Naive thymus-derived CD8-positive, alpha-beta T cell (primary cell): ENCODE results near the gene TXNRD1. TPM values are rescaled to one million over a fixed set of nuclear protein-coding genes. Genes with fewer than 3 reads are reported as not detected.

ENCODE experiments used
- ATAC-seq, 2 donors: fragments of 150-1000 bp; cut with Tn5 transposase in 1 of 2; sonication (Bioruptor Pico), chemical (Tn5 transposase) in 1 of 2; 1 replicate in 1 of 2; 2 replicates in 1 of 2; pipeline ENCODE4 v1.10.0; 2021; ENCODE audit warnings: mild to moderate bottlenecking in 2 of 2, moderate library complexity in 2 of 2
- POLR2A ChIA-PET: fragments of 350-600 bp; sonication (Branson Sonifier 250); formaldehyde crosslinking; loops from one replicate; lab custom pipeline; 2021; ENCODE audit warnings: antibody characterized with exemption; lab: Charles Lee
- DNase-seq, 10 donors: peaks; one replicate each; pipeline versions ENCODE4 v3.0.0 to v3.0.0-alpha.2; 2020 to 2022
- H3K27ac Mint-ChIP-seq, 10 donors: one replicate each; pipeline ENCODE4 v1.8.0; 2020 to 2022; ENCODE audit warnings: mild to moderate bottlenecking in 10 of 10, mixed read lengths in 10 of 10, moderate library complexity in 4 of 10, inconsistent platforms in 1 of 10
- H3K27me3 Mint-ChIP-seq, 5 donors: one replicate each; pipeline ENCODE4 v1.8.0; 2021 to 2022; ENCODE audit warnings: mixed read lengths in 5 of 5
- H3K36me3 Mint-ChIP-seq, 3 donors: one replicate each; pipeline ENCODE4 v1.8.0; 2020 to 2022; ENCODE audit warnings: mixed read lengths in 3 of 3, mild to moderate bottlenecking in 2 of 3, inconsistent platforms in 1 of 3
- H3K4me1 Mint-ChIP-seq, 4 donors: one replicate each; pipeline ENCODE4 v1.8.0; 2021 to 2022; ENCODE audit warnings: mixed read lengths in 4 of 4
- H3K4me3 Mint-ChIP-seq, 10 donors: one replicate each; pipeline ENCODE4 v1.8.0; 2020 to 2022; ENCODE audit warnings: mild to moderate bottlenecking in 10 of 10, mixed read lengths in 10 of 10, moderate library complexity in 6 of 10, inconsistent platforms in 1 of 10
- H3K9me3 Mint-ChIP-seq, 9 donors: one replicate each; pipeline ENCODE4 v1.8.0; 2020 to 2022; ENCODE audit warnings: mixed read lengths in 9 of 9, mild to moderate bottlenecking in 3 of 9, inconsistent platforms in 1 of 9, moderate library complexity in 1 of 9
- polyA plus RNA-seq, 3 donors: library from polyadenylated mRNA; unstranded; fragments of 300-500 nt; fragmentation: Illumina TruSeq; gene quantifications; one replicate each; pipeline ENCODE4 v1.2.3, GENCODE V29; 2021
- total RNA-seq, 8 experiments: library from RNA in 2 of 8; stranded (reverse) in 2 of 8; gene quantifications; one replicate each; pipeline ENCODE4 v1.2.3 and lab custom pipeline; 2021 to 2026

TXNRD1 gene
- total and polyA plus RNA-seq, 5 experiments from 2014 or later: 18.7 to 102 (median 29.6) TPM

DNA sequence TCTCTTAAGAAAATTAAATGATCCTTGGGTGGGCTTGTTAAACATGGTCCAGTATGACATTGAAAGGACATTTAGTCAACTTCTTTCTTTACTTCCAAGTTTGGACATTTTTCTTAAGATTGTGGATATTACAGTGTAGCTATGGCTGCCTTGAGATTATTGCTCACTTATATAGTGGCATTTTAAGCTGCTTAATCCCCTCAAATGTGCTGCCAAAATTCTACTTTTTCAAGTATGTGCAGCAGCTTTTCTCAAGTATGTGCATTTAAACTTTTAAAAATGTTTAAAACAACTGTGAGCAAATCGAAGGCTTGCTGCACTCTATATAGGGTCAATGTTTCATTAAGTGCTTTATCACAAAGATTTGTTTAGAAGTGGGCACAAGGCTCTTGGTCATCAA, 7.4 kb downstream of the TXNRD1 start:
- H3K4me1 Mint-ChIP-seq: peaks cover 6 to 14% (median 12%) of the 10 kb centered on the region in 4 donors
- DNase-seq (no peak), ATAC-seq (no peak)
- no peak overlapping the region for H3K4me3 Mint-ChIP-seq
- POLR2A ChIA-PET: interaction anchor here (1.2 kb wide), 1 partner anchor 53 kb away, joined by 4 read pairs; no protein-coding TSS in a partner anchor
- no peak overlapping the region for H3K27ac Mint-ChIP-seq
- no peaks in the 10 kb centered on the region for H3K36me3 Mint-ChIP-seq
- H3K9me3 Mint-ChIP-seq: no peaks in the 10 kb centered on the region
- peaks cover 0 to 8% (median 2%) of the 10 kb centered on the region in 5 donors for H3K27me3 Mint-ChIP-seq

DNA sequence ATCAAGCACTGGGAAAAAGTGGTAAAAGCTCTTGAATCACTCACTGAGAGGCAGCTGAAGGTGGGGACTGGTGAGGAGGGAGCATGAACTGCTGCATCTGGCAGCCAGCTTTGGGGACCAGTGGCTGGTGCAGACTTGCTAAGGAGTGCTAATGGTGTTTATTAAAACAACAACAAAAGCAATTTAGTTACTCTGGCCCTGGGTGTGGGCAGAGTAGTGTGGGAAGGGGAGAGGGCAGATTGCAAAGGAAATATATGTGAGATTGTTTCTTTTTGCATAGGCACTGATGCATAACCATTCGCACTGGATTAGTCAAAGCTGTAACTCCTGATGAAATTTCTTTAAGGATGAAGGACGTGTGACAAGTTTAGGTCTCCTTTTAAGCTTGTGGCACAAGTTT, 8.1 kb downstream of the TXNRD1 start:
- peaks cover 6 to 14% (median 12%) of the 10 kb centered on the region in 4 donors for H3K4me1 Mint-ChIP-seq
- ATAC-seq (no peak), DNase-seq (no peak)
- peaks cover 0 to 8% (median 2%) of the 10 kb centered on the region in 5 donors for H3K27me3 Mint-ChIP-seq
- H3K27ac Mint-ChIP-seq: peak overlapping the region in 1 of 10 donors; percentile 38
- POLR2A ChIA-PET: interaction anchor here (1.2 kb wide), 1 partner anchor 53 kb away, joined by 4 read pairs; no protein-coding TSS in a partner anchor
- no peak overlapping the region for H3K4me3 Mint-ChIP-seq
- no peaks in the 10 kb centered on the region for H3K36me3 Mint-ChIP-seq
- H3K9me3 Mint-ChIP-seq: no peaks in the 10 kb centered on the region

DNA sequence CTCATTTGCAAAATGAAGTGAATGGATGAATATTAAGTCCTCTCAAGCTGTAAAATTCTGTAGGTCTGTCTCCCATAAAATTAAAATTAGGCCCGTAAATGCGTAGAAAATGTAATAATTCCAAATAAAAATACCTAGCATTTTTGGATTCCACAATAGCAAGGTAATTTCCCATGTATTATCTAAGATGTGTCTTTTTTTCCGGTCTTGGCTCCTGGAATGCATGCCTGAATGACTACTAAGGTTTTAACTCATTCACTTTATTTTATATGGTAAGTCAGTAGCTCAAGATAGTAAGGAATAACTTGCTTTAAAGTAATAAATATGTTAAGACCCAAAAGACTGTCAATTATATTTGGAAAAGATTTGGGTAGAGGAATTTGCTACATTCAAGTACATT, 11.1 kb downstream of the TXNRD1 start:
- POLR2A ChIA-PET: interaction anchor here (0.6 kb wide), 1 partner anchor 25 kb away, joined by 3 read pairs; no protein-coding TSS in a partner anchor
- peaks cover 5 to 14% (median 7%) of the 10 kb centered on the region in 5 donors for H3K27me3 Mint-ChIP-seq
- ATAC-seq: no peak
- no peak for DNase-seq
- H3K4me3 Mint-ChIP-seq: no peak overlapping the region
- H3K4me1 Mint-ChIP-seq: no peaks in the 10 kb centered on the region
- no peak overlapping the region for H3K27ac Mint-ChIP-seq
- peaks cover 0 to 8% (median 3%) of the 10 kb centered on the region in 9 donors for H3K9me3 Mint-ChIP-seq
- peaks cover 0 to 4% (median 2%) of the 10 kb centered on the region in 3 donors for H3K36me3 Mint-ChIP-seq

DNA sequence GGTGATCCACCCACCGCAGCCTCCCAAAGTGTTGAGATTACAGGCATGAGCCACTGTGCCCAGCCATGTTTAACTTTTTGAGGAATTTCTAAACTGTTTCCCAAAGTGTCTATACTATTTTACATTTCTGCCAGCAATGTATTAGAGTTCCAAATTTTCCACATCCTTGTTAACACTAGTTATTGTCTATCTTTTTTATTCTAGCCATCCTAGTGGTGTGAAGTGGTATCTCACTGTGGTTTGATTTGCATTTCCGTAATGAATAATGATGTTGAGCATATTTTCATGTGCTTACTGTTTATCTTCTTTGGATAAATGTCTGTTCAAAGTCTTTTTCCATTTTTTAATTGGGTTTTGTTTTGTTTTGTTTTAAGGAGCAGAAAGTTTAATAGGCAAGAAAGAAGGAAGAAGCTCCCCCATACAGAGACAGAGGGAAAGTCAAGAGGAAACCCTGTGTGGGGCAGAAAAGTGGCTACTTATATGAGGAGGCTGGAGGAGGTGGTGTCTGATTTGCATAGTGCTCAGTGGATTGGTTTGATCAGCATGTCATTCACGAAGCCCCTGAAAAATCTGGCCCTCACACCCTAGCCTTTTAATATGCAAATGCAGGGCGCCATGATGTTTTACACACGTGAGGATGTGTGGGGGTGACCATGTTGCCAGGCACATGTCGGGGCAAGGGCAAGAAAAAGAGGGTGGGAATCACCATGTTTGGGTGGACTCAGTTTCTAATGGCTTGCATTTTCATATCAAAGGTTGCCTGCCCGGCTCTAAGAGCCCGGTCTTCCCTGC, 14.9 kb downstream of the TXNRD1 start:
- peaks cover 0 to 7% (median 5%) of the 10 kb centered on the region in 5 donors for H3K27me3 Mint-ChIP-seq
- no peaks in the 10 kb centered on the region for H3K4me1 Mint-ChIP-seq
- peaks cover 0 to 37% (median 18%) of the 10 kb centered on the region in 9 donors for H3K9me3 Mint-ChIP-seq
- H3K27ac Mint-ChIP-seq: no peak overlapping the region
- H3K36me3 Mint-ChIP-seq: peaks cover 0 to 16% (median 8%) of the 10 kb centered on the region in 3 donors
- POLR2A ChIA-PET: no interaction called here
- DNase-seq (no peak), ATAC-seq (no peak)
- no peak overlapping the region for H3K4me3 Mint-ChIP-seq

DNA sequence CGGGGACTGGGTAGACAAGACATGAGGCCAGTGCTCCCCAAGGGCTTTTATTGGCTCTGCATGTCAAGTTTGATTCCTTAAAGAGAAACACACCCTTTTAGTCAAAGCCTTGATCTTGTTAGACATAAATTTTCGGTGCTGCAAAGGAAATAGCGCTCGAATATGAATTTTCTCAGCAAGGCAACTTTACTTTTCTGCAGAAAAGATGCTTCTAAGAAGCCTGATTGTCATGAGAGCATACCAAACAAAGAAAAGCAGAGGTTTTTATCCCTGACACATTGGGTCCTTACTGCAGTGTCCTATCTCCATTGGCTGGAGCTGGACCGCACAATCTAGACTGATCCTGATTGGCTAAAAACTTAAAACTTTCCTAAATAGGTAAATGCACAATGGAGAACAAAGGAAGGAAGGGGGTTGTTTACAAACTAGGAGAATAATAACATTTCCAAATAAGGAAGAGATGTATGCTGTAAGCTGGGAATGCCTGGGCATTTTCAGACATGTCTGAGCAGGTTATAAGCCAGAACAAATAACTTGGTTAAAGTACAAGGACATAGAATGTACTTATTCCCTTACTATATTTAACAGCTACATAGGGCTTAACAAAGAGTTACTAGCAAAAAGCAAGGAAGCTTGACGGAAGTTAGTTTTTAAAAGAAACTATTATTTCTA, 17.2 kb downstream of the TXNRD1 start:
- no peak for ATAC-seq
- H3K4me3 Mint-ChIP-seq: no peak overlapping the region
- H3K9me3 Mint-ChIP-seq: peaks cover 0 to 50% (median 18%) of the 10 kb centered on the region in 9 donors
- no peak overlapping the region for H3K27ac Mint-ChIP-seq
- H3K36me3 Mint-ChIP-seq: peaks cover 0 to 22% (median 14%) of the 10 kb centered on the region in 3 donors
- no peaks in the 10 kb centered on the region for H3K4me1 Mint-ChIP-seq
- POLR2A ChIA-PET: interaction anchor here (0.6 kb wide), 1 partner anchor 12 kb away, joined by 8 read pairs; no protein-coding TSS in a partner anchor
- no peak for DNase-seq
- peaks cover 0 to 7% (median 5%) of the 10 kb centered on the region in 5 donors for H3K27me3 Mint-ChIP-seq

DNA sequence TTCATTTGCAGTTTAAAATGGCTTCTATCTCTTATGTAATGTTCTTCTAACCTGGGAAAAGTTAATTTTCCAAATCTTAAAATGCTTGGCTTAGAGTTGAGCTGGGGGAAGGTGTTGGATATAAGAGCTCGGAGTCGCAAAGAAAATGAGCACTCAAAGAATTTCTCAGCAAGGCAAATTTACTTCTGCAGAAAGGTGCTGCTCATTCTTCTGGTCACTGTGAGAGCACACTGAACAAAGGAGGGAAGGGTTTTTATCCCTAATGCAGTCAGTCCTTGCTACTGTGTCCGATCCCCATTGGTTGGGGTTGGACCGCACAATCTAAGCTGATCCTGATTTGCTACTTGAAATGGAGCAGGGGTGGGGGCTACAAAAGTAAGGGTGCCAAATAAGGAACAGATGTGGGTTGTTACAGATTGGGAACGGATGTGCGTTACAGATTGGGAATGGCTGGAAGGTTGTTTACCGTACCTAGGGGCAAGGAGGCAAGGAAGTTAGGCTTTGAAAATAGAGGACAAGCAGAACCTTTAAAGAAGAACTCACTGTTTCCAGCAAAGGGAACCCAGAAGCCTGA, 19.4 kb downstream of the TXNRD1 start:
- DNase-seq (no peak), ATAC-seq (no peak)
- Mint-ChIP-seq H3K27ac (peak overlapping the region in 1 of 10 donors; percentile 51), H3K4me1 (no peaks in the 10 kb centered on the region), H3K9me3 (peaks cover 0 to 50% (median 18%) of the 10 kb centered on the region in 9 donors), H3K36me3 (peaks cover 0 to 22% (median 14%) of the 10 kb centered on the region in 3 donors), H3K4me3 (no peak overlapping the region), H3K27me3 (peaks cover 0 to 7% (median 5%) of the 10 kb centered on the region in 5 donors)
- POLR2A ChIA-PET: no interaction called here

DNA sequence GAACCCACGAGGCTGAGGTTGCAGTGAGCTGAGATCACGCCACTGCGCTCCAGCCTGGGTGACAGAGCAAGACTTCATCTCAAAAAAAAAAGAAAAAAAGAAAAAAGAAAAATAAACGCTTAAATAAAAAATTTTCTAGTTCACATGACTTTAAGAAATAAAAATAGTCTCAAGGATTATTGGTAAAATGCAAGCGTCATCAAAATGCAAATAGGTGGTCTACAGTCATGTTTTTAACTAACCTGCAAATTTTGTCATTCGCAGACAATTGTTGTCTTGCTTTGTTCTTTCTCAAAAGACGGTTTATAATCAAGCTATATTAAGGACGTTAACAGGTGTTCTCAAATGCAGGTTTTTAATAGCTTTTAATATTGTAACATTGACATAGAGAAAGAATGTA, 22.4 kb downstream of the TXNRD1 start:
- no peak for DNase-seq
- H3K4me3 Mint-ChIP-seq: no peak overlapping the region
- H3K4me1 Mint-ChIP-seq: no peaks in the 10 kb centered on the region
- H3K36me3 Mint-ChIP-seq: peaks cover 0 to 13% (median 7%) of the 10 kb centered on the region in 3 donors
- H3K27me3 Mint-ChIP-seq: no peaks in the 10 kb centered on the region
- no peak overlapping the region for H3K27ac Mint-ChIP-seq
- POLR2A ChIA-PET: no interaction called here
- H3K9me3 Mint-ChIP-seq: peaks cover 0 to 35% (median 11%) of the 10 kb centered on the region in 9 donors
- no peak for ATAC-seq

DNA sequence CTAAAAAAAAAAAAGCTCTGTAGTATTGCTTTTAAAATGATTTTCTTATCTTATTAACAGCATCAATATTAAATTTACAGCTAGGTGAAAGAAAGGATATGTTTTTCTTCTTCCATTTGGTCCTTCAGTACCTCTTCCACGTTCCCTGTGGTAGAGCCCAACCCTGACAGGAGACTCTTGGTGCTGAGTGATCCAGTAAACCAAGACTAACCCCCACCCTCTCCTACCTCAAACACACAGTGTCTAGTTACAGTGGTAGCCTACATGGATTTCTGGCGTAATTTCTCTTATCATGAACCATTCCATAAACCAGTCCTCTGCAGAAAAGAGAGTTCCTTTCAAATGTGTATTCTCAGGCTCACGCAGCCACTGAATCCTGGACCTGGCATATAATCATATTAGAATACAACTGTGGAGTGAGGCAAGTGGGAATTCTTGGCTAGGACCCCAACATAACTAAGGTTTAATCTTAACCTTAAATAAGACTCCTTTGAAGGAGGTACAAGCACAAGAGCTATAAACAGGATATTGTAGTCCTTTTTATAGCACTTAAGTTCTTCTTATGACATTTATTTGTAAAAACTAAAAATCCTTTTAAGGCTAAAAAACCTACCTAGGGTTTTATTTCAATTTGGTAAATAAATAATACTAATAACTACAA, 27.1 kb downstream of the TXNRD1 start:
- POLR2A ChIA-PET: no interaction called here
- ATAC-seq (no peak), DNase-seq (no peak)
- Mint-ChIP-seq H3K4me3 (no peak overlapping the region), H3K36me3 (no peaks in the 10 kb centered on the region), H3K9me3 (no peaks in the 10 kb centered on the region), H3K27ac (peak overlapping the region in 1 of 10 donors; percentile 79), H3K27me3 (peaks cover 0 to 12% (median 2%) of the 10 kb centered on the region in 5 donors), H3K4me1 (no peaks in the 10 kb centered on the region)

DNA sequence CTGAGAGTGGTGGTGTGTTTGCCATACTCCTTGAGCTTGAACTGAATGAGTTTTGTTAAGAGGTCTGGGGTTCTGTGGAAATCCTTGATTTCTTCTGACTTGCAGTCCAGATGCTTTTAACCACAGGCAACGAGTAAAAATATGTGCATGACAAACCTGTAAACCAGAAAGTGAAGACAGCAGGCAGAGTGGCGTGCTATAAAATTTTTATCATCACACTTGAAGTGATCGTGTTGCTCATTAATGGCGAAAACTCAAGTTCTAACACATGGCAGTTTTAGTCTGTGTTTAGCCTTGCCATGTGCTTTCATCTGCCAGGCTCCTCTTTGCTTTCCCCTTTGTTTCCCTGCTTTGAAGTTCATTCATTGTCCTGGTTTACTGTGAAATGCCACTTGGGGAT, 28.0 kb downstream of the TXNRD1 start:
- no peak overlapping the region for H3K4me3 Mint-ChIP-seq
- H3K27ac Mint-ChIP-seq: no peak overlapping the region
- no peaks in the 10 kb centered on the region for H3K9me3 Mint-ChIP-seq
- POLR2A ChIA-PET: no interaction called here
- H3K36me3 Mint-ChIP-seq: no peaks in the 10 kb centered on the region
- H3K4me1 Mint-ChIP-seq: no peaks in the 10 kb centered on the region
- ATAC-seq (no peak), DNase-seq (no peak)
- H3K27me3 Mint-ChIP-seq: peaks cover 0 to 12% (median 2%) of the 10 kb centered on the region in 5 donors

DNA sequence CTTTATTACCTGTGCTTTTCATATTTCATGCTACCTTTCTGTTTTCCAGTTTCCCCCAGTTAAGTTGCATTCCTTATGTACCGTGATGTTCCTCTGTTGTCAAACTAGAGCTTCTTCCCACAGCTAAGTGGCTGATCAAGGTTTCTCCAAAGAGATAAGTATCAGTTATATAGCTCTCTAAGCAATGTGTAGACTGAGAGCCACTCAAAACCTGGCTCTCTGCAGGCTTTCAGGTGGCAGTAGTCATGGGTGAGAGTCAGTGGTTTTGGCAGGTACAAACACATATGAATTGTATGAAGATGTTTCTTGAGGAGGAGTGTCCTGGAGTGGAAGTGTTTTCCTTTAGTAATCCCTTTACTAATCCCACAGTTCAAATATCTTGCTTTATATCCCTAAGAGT, 28.4 kb downstream of the TXNRD1 start:
- ATAC-seq (no peak), DNase-seq (no peak)
- peaks cover 0 to 12% (median 2%) of the 10 kb centered on the region in 5 donors for H3K27me3 Mint-ChIP-seq
- H3K27ac Mint-ChIP-seq: no peak overlapping the region
- H3K4me1 Mint-ChIP-seq: no peaks in the 10 kb centered on the region
- H3K36me3 Mint-ChIP-seq: no peaks in the 10 kb centered on the region
- POLR2A ChIA-PET: no interaction called here
- H3K9me3 Mint-ChIP-seq: no peaks in the 10 kb centered on the region
- H3K4me3 Mint-ChIP-seq: no peak overlapping the region

DNA sequence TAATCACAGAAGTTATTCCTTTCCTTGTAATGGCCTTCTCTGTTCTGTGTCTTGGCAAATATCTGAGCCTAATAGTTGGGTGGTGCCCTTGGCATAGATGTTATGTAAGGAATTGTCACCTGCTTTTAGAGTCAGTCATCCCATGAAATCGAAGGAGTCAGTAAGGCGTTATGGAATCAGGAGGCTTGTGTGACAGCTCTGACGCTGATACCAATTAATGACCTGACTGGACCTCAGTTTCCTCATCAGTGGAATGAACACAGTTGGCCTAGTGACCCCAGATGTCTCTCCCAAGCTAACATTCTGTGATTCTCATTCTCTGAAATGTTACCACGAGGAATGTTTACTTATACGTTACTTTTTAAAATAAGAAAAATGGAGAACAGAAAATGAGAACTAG, 32.1 kb downstream of the TXNRD1 start:
- Mint-ChIP-seq H3K27me3 (peaks cover 0 to 12% (median 2%) of the 10 kb centered on the region in 5 donors), H3K4me1 (no peaks in the 10 kb centered on the region), H3K27ac (no peak overlapping the region), H3K4me3 (no peak overlapping the region), H3K36me3 (no peaks in the 10 kb centered on the region), H3K9me3 (no peaks in the 10 kb centered on the region)
- POLR2A ChIA-PET: no interaction called here
- no peak for DNase-seq
- no peak for ATAC-seq

DNA sequence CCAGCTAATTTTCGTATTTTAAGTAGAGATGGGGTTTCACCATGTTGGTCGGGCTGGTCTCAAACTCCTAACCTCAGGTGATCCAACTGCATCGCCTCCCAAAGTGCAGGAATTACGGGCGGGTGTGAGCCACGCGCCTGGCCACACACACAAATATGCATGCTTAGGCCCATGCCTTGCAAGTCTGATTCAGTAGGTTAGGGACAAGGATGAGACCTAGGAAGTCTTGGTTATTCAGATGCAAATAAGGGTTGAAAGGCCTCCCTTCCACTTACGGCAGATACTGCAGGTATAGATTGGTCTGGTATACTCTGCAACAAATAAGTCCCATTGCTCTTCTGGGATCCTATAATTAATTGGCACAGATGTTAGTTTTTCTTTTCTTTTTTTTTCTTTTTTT, 32.9 kb downstream of the TXNRD1 start:
- POLR2A ChIA-PET: no interaction called here
- no peak for ATAC-seq
- Mint-ChIP-seq H3K27ac (no peak overlapping the region), H3K9me3 (no peaks in the 10 kb centered on the region), H3K27me3 (peaks cover 0 to 12% (median 2%) of the 10 kb centered on the region in 5 donors), H3K4me3 (no peak overlapping the region), H3K36me3 (no peaks in the 10 kb centered on the region), H3K4me1 (peaks cover 0 to 3% (median 0%) of the 10 kb centered on the region in 4 donors)
- no peak for DNase-seq
